Ectodermal cell (in vitro differentiated cells): Measurements from ENCODE around the gene OPA1.

ENCODE experiments used
- H3K27ac ChIP-seq: 2 replicates; pipeline ENCODE4 v1.7.0; 2013; ENCODE audit warnings: mild to moderate bottlenecking, low read depth, low read length; ENCODE audit not compliant: insufficient read depth, poor library complexity, severe bottlenecking
- H3K27me3 ChIP-seq: 2 replicates; pipeline ENCODE4 v1.7.0; 2013; ENCODE audit warnings: mild to moderate bottlenecking, low read length; ENCODE audit not compliant: insufficient read depth, control insufficient read depth, poor library complexity, severe bottlenecking
- H3K36me3 ChIP-seq: one replicate; pipeline ENCODE4 v1.7.0; 2013; ENCODE audit warnings: low read length; ENCODE audit not compliant: control insufficient read depth, insufficient read depth
- H3K4me1 ChIP-seq: one replicate; pipeline ENCODE4 v1.7.0; 2013; ENCODE audit warnings: low read length; ENCODE audit not compliant: control insufficient read depth, insufficient read depth
- H3K4me3 ChIP-seq: 2 replicates; pipeline ENCODE4 v1.7.0; 2013; ENCODE audit warnings: low read depth, low read length, control low read depth; ENCODE audit not compliant: insufficient read depth
- H3K9me3 ChIP-seq: 2 replicates; pipeline ENCODE4 v1.7.0; 2013; ENCODE audit warnings: mild to moderate bottlenecking, low read length, moderate library complexity; ENCODE audit not compliant: control insufficient read depth
- WGBS, 2 experiments: methylation state at CpG; one replicate each; pipeline ENCODE4 v1.1.7; 2013; ENCODE audit warnings: missing lambda C conversion rate in 2 of 2; 5-methylcytosine and 5-hydroxymethylcytosine counted together

The OPA1 gene

DNA sequence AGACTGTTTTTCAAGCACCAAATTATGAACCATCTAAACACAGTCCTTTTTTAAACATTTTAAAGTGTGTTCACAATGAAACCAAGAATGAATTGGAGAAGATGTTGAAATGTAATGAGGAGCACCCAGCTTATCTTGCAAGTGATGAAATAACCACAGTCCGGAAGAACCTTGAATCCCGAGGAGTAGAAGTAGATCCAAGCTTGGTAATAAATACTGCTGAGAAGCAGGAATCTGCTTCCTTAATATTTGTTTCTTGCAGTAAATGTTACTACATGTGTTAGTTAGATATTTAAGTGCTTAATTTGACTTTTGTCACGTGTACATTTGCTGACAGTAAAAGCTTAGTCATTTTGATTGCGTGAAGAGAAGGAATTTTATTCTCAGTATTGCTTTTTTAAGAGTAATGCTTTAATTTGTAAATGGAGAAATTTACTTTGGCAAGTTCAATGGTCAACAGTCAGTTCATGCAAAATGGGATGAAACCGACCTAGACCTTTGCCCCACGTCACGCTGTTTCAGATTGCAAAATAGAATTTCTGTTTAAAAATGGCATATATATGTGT lies 69.8 kb downstream of the OPA1 start:
- Histone ChIP-seq H3K9me3 (no peaks in the 10 kb centered on the region), H3K36me3 (peaks cover 17% of the 10 kb centered on the region), H3K27ac (no peak overlapping the region), H3K4me3 (no peak overlapping the region), H3K27me3 (no peaks in the 10 kb centered on the region), H3K4me1 (peaks cover 3% of the 10 kb centered on the region)
- 93 to 97% methylated on average over 7 of the region's 7 CpGs for WGBS, 2 experiments

DNA sequence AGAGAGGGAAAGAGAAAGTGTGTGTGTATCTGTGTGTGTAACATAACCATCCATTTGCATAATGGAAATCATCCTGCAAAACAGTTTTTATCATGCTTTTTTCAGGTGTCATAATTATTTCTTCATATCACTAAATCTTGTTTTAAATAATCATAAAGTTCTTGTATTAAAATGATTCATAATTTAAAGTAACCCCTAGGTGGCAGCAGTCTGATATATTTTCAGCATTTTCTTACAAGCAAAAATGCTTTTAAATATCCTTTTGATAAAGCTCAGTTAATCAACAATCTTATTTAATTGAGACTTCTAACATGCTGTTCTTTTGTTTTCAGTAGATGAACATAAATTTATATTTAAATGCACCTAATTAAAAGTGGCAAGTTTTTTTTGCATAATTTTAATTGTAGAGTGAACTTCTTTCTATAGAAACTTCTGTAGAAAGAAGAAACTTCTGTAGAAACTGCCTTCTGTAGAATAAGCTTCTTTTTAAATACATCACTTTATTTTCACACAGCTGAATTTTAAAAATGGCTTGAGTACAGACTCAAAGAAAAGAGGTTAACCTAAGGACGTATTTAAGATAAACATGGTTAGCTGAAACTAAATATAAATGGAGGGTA lies 72.5 kb downstream of the OPA1 start:
- H3K4me3 ChIP-seq, result no peak overlapping the region
- H3K36me3 ChIP-seq, result peaks cover 22% of the 10 kb centered on the region

DNA sequence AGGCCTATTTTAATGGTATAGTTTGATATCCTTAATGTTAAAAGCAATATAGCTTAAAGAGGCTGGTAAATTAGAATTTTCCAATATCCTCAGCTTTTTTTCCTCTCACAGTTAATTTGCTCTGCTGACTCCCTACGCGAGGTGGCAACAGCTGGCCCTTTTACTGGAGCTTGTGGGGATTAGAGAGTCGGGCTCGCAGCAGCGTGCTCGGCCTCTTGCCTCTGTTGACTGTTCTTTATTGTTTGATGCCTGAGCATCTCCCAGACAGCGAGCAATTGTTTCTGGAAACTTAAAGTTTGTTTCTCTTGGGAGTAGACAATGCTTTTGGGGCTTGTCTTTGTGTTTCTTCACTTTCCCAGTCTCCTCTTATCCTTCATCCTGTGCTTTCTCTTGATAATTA lies 80.8 kb downstream of the OPA1 start:
- 10% methylated on average over 7 of the region's 7 CpGs for WGBS, 2 experiments
- Histone ChIP-seq H3K9me3 (no peaks in the 10 kb centered on the region), H3K36me3 (no peaks in the 10 kb centered on the region), H3K4me3 (no peak overlapping the region), H3K27me3 (no peaks in the 10 kb centered on the region), H3K4me1 (no peaks in the 10 kb centered on the region), H3K27ac (no peak overlapping the region)

More for the DNA sequence above, 72.5 kb downstream of the OPA1 start:
- no peak overlapping the region for H3K27ac ChIP-seq
- 100% methylated on average over 1 of the region's 1 CpG; no CpG with 5 or more reads in 1 of the 2 experiments for WGBS, 2 experiments
- no peaks in the 10 kb centered on the region for H3K27me3 ChIP-seq
- H3K9me3 ChIP-seq, result no peaks in the 10 kb centered on the region
- H3K4me1 ChIP-seq, result peaks cover 3% of the 10 kb centered on the region

DNA sequence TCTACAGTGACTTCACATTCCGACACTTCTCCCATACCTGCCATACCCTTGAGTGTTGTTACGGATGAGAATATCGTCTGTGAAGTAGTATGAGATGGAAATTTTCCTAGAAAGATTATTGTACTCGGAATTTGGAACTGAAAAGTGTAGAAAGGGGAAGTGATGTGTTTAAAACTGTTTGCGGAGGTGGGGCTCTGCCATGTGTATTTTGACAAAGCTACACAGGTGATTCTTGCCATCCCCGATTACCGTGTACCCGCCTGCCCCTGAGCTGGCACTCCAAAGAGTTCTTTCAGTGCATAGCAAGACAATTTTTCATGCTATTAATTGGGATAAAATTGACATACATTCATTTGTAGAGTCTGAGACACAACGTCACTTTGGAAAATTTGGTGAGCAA lies 81.7 kb downstream of the OPA1 start:
- H3K27me3 ChIP-seq, result no peaks in the 10 kb centered on the region

DNA sequence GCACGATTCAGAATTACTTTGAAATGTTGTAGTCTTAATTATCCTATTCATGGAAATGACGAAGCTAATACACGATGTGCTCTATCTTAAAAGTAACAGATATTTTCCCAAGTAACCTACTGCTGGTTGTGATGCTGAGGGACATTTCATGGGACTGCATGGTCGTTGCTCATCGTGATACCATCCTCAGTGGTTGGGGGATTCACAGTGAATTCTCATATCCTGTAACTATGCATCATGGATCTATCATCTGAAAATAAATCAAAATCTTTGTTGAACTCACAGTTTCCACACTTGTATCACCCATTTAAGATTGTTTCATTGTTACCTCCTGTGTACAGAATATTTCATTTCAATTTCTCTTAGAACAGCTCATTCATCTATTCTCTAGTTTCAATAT lies 84.7 kb downstream of the OPA1 start:
- WGBS, 2 experiments, result 91 to 93% methylated on average over 5 of the region's 5 CpGs
- no peak overlapping the region for H3K27ac ChIP-seq
- no peaks in the 10 kb centered on the region for H3K27me3 ChIP-seq
- H3K36me3 ChIP-seq, result no peaks in the 10 kb centered on the region
- H3K4me3 ChIP-seq, result no peak overlapping the region
- no peaks in the 10 kb centered on the region for H3K4me1 ChIP-seq
- H3K9me3 ChIP-seq, result no peaks in the 10 kb centered on the region

More for the DNA sequence above, 81.7 kb downstream of the OPA1 start:
- no peak overlapping the region for H3K4me3 ChIP-seq
- no peaks in the 10 kb centered on the region for H3K4me1 ChIP-seq
- no peaks in the 10 kb centered on the region for H3K36me3 ChIP-seq
- no peaks in the 10 kb centered on the region for H3K9me3 ChIP-seq
- H3K27ac ChIP-seq, result no peak overlapping the region
- 91 to 96% methylated on average over 8 to 9 of the region's 9 CpGs for WGBS, 2 experiments

DNA sequence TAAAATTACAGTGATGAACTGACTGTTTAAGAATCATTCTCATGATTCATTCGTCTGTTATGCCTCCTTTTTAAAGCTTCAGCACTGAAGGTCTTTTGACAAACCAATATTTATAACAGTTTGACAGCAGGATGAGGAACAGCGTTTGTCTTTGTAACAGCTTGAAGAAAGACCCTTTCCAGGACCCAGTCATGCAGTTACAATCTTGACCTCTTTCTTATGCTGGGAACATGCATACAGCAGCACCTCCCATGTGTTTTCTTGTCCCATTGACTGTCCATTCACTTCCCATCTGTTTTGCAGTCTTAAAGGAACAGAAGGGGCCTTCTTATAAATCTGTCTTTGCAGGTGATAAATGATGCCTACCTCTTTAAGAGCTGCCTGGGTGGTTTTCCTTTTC lies 87.2 kb downstream of the OPA1 start:
- Histone ChIP-seq H3K27ac (no peak overlapping the region), H3K4me1 (no peaks in the 10 kb centered on the region), H3K36me3 (no peaks in the 10 kb centered on the region), H3K9me3 (no peaks in the 10 kb centered on the region), H3K4me3 (no peak overlapping the region), H3K27me3 (no peaks in the 10 kb centered on the region)
- WGBS, 2 experiments, result 53 to 66% methylated on average over 2 of the region's 2 CpGs

DNA sequence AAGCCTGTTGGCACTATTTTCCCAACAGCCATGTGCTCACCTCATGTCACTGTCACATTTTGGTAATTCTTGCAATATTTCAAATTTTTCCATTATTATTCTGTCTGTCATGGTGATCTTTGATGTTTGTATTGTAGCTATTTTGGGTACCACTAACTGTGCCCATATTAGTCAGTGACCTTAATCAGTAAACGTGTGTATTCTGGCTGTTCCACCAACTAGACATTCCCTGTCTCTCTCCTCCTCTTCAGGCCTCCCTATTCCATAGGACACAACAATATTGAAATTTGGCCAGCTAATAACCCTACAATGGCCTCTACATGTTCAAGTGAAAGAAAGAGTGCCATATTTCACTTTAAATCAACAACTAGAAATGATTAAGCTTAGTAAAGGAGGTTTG lies 88.6 kb downstream of the OPA1 start:
- Histone ChIP-seq H3K36me3 (no peaks in the 10 kb centered on the region), H3K27me3 (no peaks in the 10 kb centered on the region)
- WGBS, 2 experiments, result 80 to 87% methylated on average over 1 of the region's 1 CpG

DNA sequence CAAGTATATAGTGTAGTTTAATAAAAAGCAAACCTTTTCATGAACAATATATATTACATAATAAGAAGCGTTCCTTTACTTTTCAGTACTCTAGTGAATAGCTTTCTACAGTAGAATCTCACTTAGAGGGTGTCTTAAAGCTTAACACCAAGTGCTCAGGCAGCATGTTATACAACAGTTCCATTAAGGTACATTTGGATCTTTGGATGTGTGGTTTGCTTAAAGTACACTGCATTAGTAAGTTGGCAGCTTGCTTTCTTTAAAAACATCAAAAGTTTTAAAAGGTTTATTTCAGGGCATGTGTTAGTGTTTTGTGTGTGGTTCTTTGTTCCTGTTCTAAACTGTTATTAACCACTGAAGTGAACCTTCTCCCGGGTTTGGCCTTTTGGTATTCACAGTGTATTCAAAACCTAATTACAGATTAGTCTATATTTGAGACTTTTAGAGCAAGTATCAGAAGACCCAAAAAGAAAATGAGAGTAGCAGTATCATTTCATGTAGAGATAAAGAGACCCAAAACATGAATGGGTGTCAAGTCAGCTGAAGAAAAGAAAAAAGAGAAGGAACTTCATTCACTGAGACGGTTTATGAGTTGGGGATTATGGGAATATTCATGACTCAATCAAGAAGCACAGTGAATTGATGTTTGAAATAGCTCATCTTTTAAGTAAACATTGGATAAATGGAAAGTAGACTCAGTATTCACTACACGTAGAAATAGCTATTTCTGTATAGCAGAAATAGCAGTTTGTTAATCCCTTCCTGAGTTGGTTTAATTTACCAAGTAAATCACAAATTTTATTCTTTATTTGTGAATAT lies 93.9 kb downstream of the OPA1 start:
- H3K9me3 ChIP-seq, result no peaks in the 10 kb centered on the region
- H3K27me3 ChIP-seq, result no peaks in the 10 kb centered on the region
- no peaks in the 10 kb centered on the region for H3K4me1 ChIP-seq
- no peak overlapping the region for H3K27ac ChIP-seq
- WGBS, 2 experiments, result 96 to 98% methylated on average over 2 of the region's 4 CpGs
- H3K36me3 ChIP-seq, result no peaks in the 10 kb centered on the region
- no peak overlapping the region for H3K4me3 ChIP-seq

More for the DNA sequence above, 88.6 kb downstream of the OPA1 start:
- no peaks in the 10 kb centered on the region for H3K4me1 ChIP-seq
- H3K27ac ChIP-seq, result no peak overlapping the region
- no peak overlapping the region for H3K4me3 ChIP-seq
- no peaks in the 10 kb centered on the region for H3K9me3 ChIP-seq

DNA sequence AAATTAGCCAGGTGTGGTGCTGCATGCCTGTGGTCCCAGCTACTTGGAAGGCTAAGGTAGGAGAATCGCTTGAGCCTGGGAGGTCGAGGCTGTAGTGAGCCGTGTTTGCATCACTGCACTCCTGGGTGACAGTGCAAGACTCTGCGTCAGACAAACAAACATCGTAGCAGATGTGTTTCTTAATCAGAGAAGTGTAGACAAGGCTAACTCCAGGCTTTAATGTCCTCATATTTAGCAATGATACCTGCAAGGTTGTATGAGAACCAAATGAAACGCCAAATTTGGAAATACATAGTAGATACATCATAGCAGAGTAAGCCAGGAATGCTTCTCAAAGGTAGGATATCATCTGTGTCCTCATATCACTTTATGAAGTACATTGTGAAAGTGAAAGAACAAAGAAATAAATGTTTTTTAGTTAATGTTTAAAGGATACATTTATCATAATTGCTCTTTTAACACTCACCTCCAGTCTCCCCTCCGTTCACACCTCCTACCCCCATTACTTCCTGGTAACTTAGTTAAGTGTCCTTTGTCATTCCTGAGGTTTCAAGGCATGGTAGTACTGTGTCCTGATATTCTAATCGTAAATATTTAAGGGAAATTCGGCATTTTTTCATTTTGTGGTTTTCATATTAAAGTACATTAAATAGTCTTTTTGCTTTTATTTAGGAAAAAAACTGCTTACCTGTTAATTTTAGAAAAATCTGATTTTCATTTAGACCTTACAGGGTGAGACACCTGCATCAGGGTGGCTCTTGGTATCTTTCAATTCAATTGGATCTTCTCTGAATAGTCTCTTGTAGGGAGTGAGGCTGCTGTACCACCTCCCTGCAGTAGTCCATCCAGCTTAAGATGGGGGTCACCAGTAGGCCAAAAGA lies 96.1 kb downstream of the OPA1 start:
- H3K36me3 ChIP-seq, result no peaks in the 10 kb centered on the region
- H3K27me3 ChIP-seq, result no peaks in the 10 kb centered on the region
- no peaks in the 10 kb centered on the region for H3K4me1 ChIP-seq
- H3K9me3 ChIP-seq, result no peaks in the 10 kb centered on the region
- H3K4me3 ChIP-seq, result no peak overlapping the region
- WGBS, 2 experiments, result 95% methylated on average over 7 to 9 of the region's 9 CpGs
- no peak overlapping the region for H3K27ac ChIP-seq
